Hepatocyte (in vitro differentiated cells): ENCODE results near the gene CERK. TPM values are rescaled to one million over a fixed set of nuclear protein-coding genes. Genes with fewer than 3 reads are reported as not detected.

ENCODE experiments used
- DNase-seq: peaks from one replicate; pipeline ENCODE4 v3.0.0-alpha.2; 2016; ENCODE audit warnings: low spot score
- H2AFZ ChIP-seq: fragments of 200-600 bp; sonication (generic); 2 replicates; pipeline ENCODE4 v1.6.0; 2016; ENCODE audit warnings: antibody characterized with exemption, mild to moderate bottlenecking
- H3K27ac ChIP-seq: fragments of 200-600 bp; sonication (generic); 2 replicates; pipeline ENCODE4 v1.5.1; 2016; ENCODE audit warnings: mild to moderate bottlenecking
- H3K27me3 ChIP-seq: fragments of 200-600 bp; sonication (generic); 2 replicates; pipeline ENCODE4 v1.6.1; 2016
- H3K36me3 ChIP-seq: fragments of 200-600 bp; sonication (generic); replicated peaks from 2 replicates; pipeline ENCODE4 v1.5.1; 2016; ENCODE audit warnings: low read depth; ENCODE audit not compliant: insufficient read depth
- H3K4me1 ChIP-seq: fragments of 200-600 bp; sonication (generic); 2 replicates; pipeline ENCODE4 v1.5.1; 2016; ENCODE audit warnings: mild to moderate bottlenecking, moderate library complexity; ENCODE audit not compliant: insufficient read depth
- H3K4me2 ChIP-seq: fragments of 200-600 bp; sonication (generic); 2 replicates; pipeline ENCODE4 v1.6.0; 2016
- H3K4me3 ChIP-seq: fragments of 200-600 bp; sonication (generic); 2 replicates; pipeline ENCODE4 v1.5.1; 2016; ENCODE audit warnings: mild to moderate bottlenecking
- H3K79me2 ChIP-seq: fragments of 200-600 bp; sonication (generic); 2 replicates; pipeline ENCODE4 v1.6.0; 2017; ENCODE audit warnings: mild to moderate bottlenecking
- H3K9me2 ChIP-seq: fragments of 200-600 bp; sonication (generic); replicated peaks from 2 replicates; pipeline ENCODE4 v1.6.0; 2017; ENCODE audit warnings: mild to moderate bottlenecking; ENCODE audit not compliant: insufficient read depth
- H3K9me3 ChIP-seq: fragments of 200-600 bp; sonication (generic); 2 replicates; pipeline ENCODE4 v1.5.1; 2016; ENCODE audit warnings: low read depth, mild to moderate bottlenecking
- H4K20me1 ChIP-seq: fragments of 200-600 bp; sonication (generic); 2 replicates; pipeline ENCODE4 v1.6.0; 2016; ENCODE audit warnings: mild to moderate bottlenecking; ENCODE audit not compliant: insufficient read depth, poor library complexity, severe bottlenecking
- CTCF ChIP-seq: fragments of 200-600 bp; sonication (generic); IDR thresholded peaks from 2 replicates; pipeline ENCODE4 v1.5.1; 2016; ENCODE audit warnings: antibody characterized with exemption, mild to moderate bottlenecking; ENCODE audit not compliant: poor library complexity
- EZH2 ChIP-seq: fragments of 200-600 bp; sonication (generic); IDR thresholded peaks from 2 replicates; pipeline ENCODE4 v1.6.1; 2016; ENCODE audit warnings: antibody characterized with exemption, mild to moderate bottlenecking, borderline replicate concordance
- EZH2phosphoT487 ChIP-seq: fragments of 200-600 bp; sonication (generic); IDR thresholded peaks from one replicate; pipeline ENCODE4 v1.6.1; 2018; ENCODE audit warnings: antibody characterized with exemption, mild to moderate bottlenecking, low read depth, moderate library complexity; ENCODE audit not compliant: unreplicated experiment, severe bottlenecking
- WGBS: methylation state at CpG from one replicate; pipeline ENCODE4 v1.1.6; 2016; ENCODE audit warnings: low lambda C conversion rate; ENCODE audit errors: missing lambda C conversion rate; 5-methylcytosine and 5-hydroxymethylcytosine counted together
- polyA plus RNA-seq: library from polyadenylated mRNA; unstranded; fragments of >200 nt; fragmentation: Nextera tagmentation; extraction: Ambion mirVana; gene quantifications from 2 replicates; pipeline ENCODE4 v1.2.1, GENCODE V29; 2016
- total RNA-seq: library from RNA; depleted of rRNA; stranded (reverse); fragments of >200 nt; gene quantifications from 2 replicates; pipeline ENCODE4 v1.2.3, GENCODE V29; 2014

Gene CERK
- total and polyA plus RNA-seq, 2 experiments from 2014 or later: 38.6 to 59.0 TPM

- Histone ChIP-seq H4K20me1 (no peaks in the 10 kb centered on the region), H3K27me3 (no peaks in the 10 kb centered on the region), H3K27ac (no peak overlapping the region), H3K36me3 (no peaks in the 10 kb centered on the region), H3K4me3 (no peak overlapping the region), H2AFZ (no peak overlapping the region), H3K4me1 (no peaks in the 10 kb centered on the region), H3K9me2 (no peaks in the 10 kb centered on the region), H3K9me3 (no peaks in the 10 kb centered on the region), H3K79me2 (no peaks in the 10 kb centered on the region), H3K4me2 (no peak overlapping the region)
- WGBS: 96% methylated on average over 33 of the region's 33 CpGs
- no peak for TF ChIP-seq EZH2
- TF ChIP-seq EZH2phosphoT487: no peak
- no peak for TF ChIP-seq CTCF
- DNase-seq: no peak
Observed at GRCh38 chr22:46701262-46701661, 36.8 kb downstream of the CERK start.

GRCh38 chr22:46699091-46699490 lies 39.0 kb downstream of the CERK start:
- Histone ChIP-seq H3K79me2 (no peaks in the 10 kb centered on the region), H4K20me1 (no peaks in the 10 kb centered on the region)
- WGBS: 95% methylated on average over 17 of the region's 17 CpGs

GRCh38 chr22:46697811-46698515 lies 40.1 kb downstream of the CERK start:
- Histone ChIP-seq H3K27me3 (no peaks in the 10 kb centered on the region), H3K4me2 (no peak overlapping the region), H3K9me3 (no peaks in the 10 kb centered on the region), H3K27ac (no peak overlapping the region), H4K20me1 (no peaks in the 10 kb centered on the region), H3K4me3 (no peak overlapping the region), H3K4me1 (no peaks in the 10 kb centered on the region), H3K79me2 (no peaks in the 10 kb centered on the region), H3K9me2 (no peaks in the 10 kb centered on the region), H3K36me3 (no peaks in the 10 kb centered on the region), H2AFZ (no peak overlapping the region)
- TF ChIP-seq EZH2phosphoT487 (no peak), EZH2 (no peak), CTCF (no peak)
- DNase-seq: no peak
- WGBS: 96% methylated on average over 24 of the region's 24 CpGs

More at GRCh38 chr22:46699091-46699490, 39.0 kb downstream of the CERK start:
- Histone ChIP-seq H3K27me3 (no peaks in the 10 kb centered on the region), H3K4me1 (no peaks in the 10 kb centered on the region), H3K9me2 (no peaks in the 10 kb centered on the region), H3K36me3 (no peaks in the 10 kb centered on the region), H3K9me3 (no peaks in the 10 kb centered on the region), H3K27ac (no peak overlapping the region), H3K4me2 (no peak overlapping the region), H2AFZ (no peak overlapping the region), H3K4me3 (no peak overlapping the region)
- TF ChIP-seq EZH2 (no peak), CTCF (no peak), EZH2phosphoT487 (no peak)
- DNase-seq: no peak

- DNase-seq: no peak
- no peaks in the 10 kb centered on the region for H4K20me1 ChIP-seq
- no peaks in the 10 kb centered on the region for H3K4me1 ChIP-seq
- no peak overlapping the region for H3K4me3 ChIP-seq
- H3K79me2 ChIP-seq: no peaks in the 10 kb centered on the region
- no peak overlapping the region for H2AFZ ChIP-seq
- H3K9me3 ChIP-seq: no peaks in the 10 kb centered on the region
- no peak overlapping the region for H3K27ac ChIP-seq
- H3K36me3 ChIP-seq: no peaks in the 10 kb centered on the region
- TF ChIP-seq CTCF: no peak
- TF ChIP-seq EZH2phosphoT487: no peak
- TF ChIP-seq EZH2: no peak
- H3K9me2 ChIP-seq: no peaks in the 10 kb centered on the region
- 96% methylated on average over 10 of the region's 10 CpGs for WGBS
- H3K4me2 ChIP-seq: no peak overlapping the region
- no peaks in the 10 kb centered on the region for H3K27me3 ChIP-seq
Observed at GRCh38 chr22:46696614-46697013, 41.4 kb downstream of the CERK start.
